CD4-positive, alpha-beta T cell treated with Interleukin-12 subunit alpha and Interleukin-12 subunit beta, for 1 hour (primary cell): ENCODE results near the gene KLK13.

Source experiments
- DNase-seq: peaks from one replicate; pipeline ENCODE4 v3.0.0-alpha.2; 2020

The KLK13 gene

DNA sequence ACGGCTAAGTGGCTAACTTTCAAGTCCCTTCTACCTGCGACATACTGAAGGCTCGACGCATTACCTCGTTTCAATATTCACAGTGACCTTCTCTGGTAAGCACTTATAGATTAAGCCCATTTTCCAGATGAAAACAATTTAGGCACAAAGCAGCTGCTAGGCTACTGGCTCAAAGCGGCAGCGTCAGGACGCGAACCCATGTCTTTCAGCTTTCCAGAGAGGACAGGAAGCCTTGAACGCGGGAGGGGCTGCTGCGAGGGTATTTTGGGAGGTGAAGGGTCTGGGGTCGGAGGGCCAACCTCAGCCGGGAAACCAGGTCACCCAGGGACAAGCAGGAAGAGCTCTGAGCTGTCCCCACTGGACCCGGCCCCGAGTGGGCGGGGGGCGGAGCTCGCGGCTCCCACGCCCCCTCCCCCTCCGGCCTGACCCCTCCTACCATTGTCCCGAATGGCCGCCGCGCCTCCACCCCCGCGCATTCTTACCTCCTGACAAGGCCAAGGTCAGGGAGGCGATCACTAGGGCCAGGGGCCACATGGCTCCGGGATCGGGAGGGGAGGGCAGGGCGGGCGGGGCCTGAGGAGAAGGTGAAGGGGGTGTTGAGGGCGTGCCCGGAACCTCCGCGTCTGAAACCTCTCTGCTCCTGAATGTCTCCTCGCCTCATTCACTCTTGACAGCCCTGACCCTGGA lies at the start of gene KLK13:
Gene KLK13 (minus strand): TSS at position 559 of the 687 bp plus-strand sequence. CDS start 25 bp downstream, at position 534.
- DNase-seq: no peak

DNA sequence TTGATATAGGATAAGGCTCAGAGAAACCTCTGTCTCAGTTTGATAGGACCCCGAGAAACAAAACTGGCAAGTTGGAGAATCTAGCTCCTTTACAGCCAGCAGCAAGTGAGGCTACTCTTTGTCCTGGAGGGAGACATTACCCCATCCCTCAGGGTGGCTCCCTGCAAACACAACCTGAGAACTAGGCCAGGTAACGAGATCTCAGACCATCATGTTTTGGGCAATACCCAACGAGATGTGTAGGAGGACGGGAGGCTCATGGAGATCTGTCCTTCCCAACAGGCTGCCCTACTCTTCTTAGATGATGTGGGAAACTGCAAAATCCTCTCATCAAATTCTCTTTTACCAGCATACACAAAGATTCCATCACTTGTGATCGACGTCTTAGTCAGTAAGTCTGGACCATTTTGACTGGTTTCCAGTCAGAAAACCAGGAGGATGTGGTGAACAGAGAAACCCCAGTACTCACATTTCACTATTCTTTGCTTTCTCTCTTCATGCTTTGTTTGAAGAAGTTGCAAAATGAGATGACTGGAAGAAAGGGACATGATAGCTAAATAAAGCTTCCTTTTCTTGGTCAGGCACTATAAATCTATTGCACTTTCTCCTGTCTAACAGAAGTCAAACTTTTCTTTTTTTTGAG lies 49.3 kb upstream of the KLK13 start:
- no peak for DNase-seq

DNA sequence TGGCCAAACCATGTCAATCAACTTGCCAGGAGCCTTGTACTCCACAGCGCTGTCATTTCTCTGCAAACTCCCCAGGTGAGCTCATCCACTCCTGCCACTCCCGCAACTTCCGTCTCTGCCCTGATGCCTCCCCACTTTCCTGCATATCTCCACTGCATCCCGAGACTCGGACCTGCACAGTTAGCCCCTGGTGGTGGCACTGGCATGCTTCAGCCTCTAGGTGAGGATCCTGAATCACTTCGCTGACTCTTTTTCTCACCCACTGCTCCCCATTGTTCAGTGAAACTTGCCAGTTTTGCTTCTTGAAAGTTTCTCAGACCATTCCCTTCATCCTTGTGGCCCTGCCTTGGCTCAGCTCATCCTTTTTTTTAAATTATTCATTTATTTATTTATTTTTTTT lies 46.7 kb upstream of the KLK13 start:
- no peak for DNase-seq

- no peak for DNase-seq
Measured at GRCh38 chr19:51110666-51110971, 45.7 kb upstream of the KLK13 start.

DNA sequence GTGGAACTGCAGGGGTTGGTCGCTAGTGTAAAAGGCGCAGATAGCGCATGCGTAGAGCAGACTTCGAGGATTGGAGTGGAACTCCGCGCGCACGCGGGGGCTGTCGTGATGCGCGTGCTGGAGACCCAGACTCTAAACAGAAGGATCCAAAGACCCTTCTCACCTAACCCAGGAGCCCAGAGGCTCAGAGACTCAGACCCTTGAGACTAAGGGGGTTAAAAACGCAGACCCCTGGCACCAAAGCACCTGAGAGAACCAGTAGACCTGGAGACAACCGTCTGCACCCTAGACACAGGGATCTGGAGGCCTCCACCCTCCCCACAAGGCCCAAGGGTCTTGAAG lies 43.9 kb upstream of the KLK13 start:
- DNase-seq: no peak

GRCh38 chr19:51108066-51108804 lies 43.3 kb upstream of the KLK13 start, which contains the start of gene CTU1:
Gene CTU1 (minus strand): TSS chr19:51108409. CDS start chr19:51104569, 3,840 bp downstream.
- DNase-seq: peak; percentile 99

GRCh38 chr19:51107406-51108065 lies 42.6 kb upstream of the KLK13 start:
- peak; percentile 9 for DNase-seq

DNA sequence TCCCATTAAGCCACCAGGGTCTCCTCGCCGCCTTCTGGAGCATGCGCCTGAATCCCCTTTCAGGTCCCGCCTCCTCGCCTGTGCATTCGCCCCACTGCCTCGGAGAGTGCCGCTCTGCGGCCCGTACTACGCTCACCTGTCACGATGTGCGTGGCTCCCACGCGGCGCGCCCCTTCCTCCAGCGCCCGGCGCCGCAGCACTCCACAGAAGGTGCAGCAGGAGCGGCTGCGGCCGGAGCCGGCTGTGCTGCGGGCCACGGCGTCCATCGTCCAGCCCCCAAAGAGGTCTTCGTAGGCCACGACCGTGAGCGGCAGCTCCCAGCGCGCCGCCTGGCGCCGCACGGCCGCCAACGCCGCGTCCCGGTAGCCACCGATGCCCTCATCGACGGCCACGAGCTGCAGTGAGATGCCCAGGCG lies 39.0 kb upstream of the KLK13 start:
- no peak for DNase-seq

GRCh38 chr19:51102991-51103390 lies 38.1 kb upstream of the KLK13 start:
- no peak for DNase-seq

GRCh38 chr19:51101171-51101865 lies 36.4 kb upstream of the KLK13 start:
- DNase-seq: no peak

DNA sequence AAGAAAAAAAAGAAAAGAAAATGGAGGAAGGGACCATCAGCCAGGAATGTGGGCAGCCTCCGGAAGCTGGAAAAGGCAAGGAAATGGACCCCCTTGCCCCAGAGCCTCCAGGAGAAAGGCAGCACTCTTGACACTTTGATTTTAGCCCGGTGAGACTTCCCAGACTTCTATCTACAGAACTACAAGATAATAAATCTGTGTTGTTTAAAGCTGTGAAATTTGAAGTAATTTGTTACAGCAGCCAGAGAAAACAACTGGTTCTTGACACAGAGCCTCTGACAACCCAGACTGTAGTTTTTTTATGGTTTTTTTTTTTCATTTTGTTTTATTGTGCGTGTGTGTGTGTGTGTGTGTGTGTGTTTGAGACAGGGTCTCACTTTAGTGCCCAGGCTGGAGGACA lies 35.7 kb upstream of the KLK13 start:
- DNase-seq: no peak

- DNase-seq: no peak
Measured at GRCh38 chr19:51099047-51099382, 34.1 kb upstream of the KLK13 start.

GRCh38 chr19:51098365-51099046 lies 33.6 kb upstream of the KLK13 start:
- DNase-seq: peak; percentile 51

- DNase-seq: no peak
Measured at GRCh38 chr19:51097796-51098195, 32.9 kb upstream of the KLK13 start.

- peak; percentile 66 for DNase-seq
Measured at GRCh38 chr19:51097166-51097738, 32.4 kb upstream of the KLK13 start.

DNA sequence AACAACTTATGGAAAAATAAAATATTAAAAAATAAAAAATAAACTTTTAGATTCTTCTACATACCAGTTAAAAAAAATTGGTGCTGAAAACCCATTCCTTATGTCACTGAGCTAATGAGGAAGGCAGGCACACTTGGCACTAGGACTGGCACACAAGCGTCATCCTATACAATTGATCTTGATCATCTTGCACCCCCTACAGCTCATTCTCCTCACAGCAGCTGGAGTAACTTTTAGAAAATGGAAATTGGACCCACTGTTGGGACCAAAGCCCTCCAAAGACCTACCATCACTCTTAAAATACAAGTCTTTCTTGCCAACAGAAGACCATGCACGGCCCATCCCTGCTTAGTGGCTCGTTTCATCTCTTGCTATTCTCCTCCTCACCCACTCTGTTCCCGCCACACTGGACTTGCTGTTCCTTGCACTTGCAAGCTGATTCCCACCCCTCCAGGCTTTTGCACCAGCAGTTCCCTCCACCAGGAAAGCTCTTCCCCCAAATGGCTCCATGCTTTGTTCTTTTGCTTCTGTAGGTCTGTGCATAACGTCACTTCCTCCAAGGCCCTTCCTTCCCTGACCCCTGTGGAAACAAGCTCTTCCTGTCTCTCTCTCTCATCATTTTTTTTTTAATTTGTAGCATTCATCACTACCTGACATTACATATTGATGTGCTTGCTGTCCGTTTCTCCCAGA lies 31.7 kb upstream of the KLK13 start:
- no peak for DNase-seq

DNA sequence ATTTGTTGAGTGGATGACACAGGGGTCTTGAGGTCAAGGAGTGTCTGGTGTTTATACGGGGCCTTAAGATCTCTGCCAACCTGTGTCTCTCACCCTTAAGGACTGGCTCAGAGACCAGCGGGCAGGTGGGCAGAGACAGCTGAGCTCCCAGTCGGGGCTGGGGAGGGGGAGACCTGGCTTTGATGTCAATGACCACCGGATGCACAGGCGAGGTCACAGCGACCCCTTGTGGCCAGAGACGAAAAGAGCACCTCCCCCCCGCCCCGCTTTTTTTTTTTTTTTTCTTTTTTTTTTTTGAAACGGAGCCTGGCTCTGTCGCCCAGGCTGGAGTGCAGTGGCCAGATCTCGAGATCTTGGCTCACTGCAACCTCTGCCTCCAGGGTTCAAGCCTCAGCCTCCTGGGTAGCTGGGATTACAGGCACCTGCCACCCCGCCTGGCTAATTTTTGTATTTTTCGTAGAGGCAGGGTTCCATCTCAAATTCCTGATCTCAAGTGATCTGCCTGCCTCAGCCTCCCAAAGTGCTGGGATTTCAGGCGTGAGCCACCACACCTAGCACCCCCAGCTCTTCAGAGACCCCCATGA lies 29.9 kb upstream of the KLK13 start:
- DNase-seq: peak; percentile 22

DNA sequence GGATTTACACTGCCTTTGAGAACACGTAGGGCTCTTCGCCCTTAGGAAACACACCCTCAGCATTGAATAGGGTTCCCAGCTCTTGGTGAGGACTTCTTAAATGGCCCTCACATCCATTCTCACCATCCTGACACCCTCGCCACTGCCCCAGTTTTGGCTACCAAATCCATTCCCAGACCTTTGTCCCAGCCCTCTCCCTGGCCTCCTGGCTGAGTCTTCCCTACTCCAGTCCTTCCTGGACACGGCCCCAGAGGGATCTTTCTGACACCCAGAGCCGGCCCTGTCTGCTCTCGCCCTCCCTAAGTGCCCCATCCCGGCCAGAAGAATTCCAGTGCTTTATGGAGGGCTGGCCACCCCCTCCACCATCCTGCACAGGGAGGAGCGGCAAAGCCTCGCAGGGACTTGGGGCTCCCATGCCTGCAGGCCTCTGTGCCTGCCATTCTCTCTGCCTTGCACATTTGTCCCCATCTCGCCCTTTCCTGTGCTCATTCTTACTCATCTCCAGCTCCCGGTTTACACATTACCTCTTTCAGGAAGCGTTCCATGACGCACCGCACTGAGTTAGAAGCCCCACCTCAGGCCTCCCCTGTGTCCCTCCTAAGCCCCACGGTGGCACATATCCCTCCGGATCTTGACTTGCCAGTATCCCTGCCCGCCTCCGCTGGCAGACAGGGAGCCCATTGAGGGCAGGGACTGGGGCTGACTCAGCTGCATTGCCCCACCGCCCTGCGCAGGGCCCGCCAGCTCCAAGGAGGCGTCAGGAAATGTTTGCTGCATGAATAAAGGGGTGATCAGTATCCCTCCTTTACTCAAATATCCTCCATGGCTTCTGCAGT lies 28.8 kb upstream of the KLK13 start:
- DNase-seq: no peak

- DNase-seq: no peak
Measured at GRCh38 chr19:51093101-51093500, 28.2 kb upstream of the KLK13 start.
